Daoy (cell line): ENCODE data around the gene ZNF492. TPM values are rescaled to one million over a fixed set of nuclear protein-coding genes. Genes with fewer than 3 reads are reported as not detected.
"Not testable (repeated sequence)": the region's sequence is repeated elsewhere in the genome, so short reads cannot be mapped to it uniquely, and the experiment has no call there.

Source experiments
- DNase-seq: peaks from one replicate; pipeline ENCODE4 v3.0.0-alpha.2; 2015; ENCODE audit warnings: low read depth
- total RNA-seq: library from RNA; depleted of rRNA; stranded (reverse); fragments of >200 nt; shearing (Covaris generic); gene quantifications from 2 replicates; pipeline ENCODE4 v1.2.3, GENCODE V29; 2014; rRNA removed

The ZNF492 gene
- total RNA-seq, 1 experiment from 2014 or later: 1.1 TPM

DNA sequence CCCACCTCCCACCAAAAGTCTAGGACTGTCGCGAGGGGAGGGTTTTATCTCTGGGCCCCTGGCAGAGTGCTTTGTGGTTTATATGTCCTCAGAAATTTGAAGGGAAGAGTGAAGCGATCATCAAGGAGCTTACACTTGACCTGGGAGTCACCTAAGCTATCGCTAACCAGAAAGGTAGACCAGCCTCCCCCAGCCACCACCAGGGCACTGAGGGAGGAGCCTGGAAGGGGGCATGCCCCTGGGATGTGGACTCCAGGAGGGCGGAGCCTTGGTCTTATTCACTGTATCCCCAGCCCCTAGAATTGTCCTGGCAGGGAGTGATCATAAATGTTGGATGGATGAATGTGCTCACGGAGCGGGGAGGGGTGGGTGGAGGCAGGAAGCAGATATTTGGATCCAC lies 16.9 kb upstream of the ZNF492 start:
- DNase-seq: not testable (repeated sequence)

DNA sequence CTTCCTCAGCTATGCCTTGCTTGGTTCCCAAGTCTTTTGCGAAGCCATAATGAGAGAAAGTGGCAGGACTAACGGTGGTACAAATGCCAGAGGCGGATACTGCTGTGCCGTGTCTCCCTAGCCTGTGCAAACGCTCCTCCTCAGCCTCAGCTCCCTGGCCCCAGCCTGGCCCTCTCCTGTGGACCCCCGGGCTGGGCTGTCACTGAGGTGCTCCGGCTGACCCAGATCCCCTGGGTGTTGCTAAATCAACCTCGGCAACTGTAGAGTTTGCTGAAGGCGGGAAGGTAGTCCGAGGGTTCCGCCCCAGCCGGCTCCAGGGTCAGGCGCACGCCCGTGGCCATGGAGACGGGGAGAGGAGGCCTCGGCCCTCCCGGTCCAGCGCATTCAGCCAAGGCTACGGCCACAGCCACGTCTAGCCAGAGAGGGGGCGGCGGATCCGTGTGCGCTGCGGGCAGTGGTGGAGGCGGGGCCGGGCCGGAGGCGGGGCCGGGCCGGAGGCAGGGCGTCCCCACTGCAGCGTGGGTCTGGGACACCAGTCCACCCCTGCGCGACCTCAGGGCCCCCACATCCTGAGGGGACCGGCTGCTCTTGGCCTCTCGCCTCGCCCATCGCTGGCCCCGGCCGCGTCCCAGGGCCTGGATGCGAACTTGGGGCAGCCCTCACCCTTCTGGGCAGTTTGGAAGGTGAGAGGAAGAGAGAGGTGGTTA lies 16.4 kb upstream of the ZNF492 start:
- no peak for DNase-seq

DNA sequence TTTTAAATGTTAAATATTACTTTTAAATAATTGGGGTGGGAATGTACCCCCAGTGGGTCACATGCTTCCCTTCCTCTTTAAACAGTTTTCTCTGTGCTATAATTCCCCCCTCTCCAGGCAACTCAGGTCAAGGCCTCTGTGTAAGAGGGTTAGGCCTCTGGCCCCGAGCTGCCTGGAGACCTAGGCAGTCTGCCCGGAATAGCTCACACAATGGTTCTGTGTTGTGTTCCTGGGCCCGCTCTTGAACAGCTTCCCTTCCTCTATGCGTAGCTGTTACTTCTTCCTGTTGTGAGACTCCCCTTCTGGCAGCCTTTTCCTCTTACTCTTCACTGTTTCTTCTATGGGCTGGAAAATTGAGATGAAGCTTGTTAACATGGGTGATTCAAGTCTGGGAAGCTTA lies 14.8 kb upstream of the ZNF492 start:
- DNase-seq: no peak

- DNase-seq: no peak
Observed at GRCh38 chr19:22619932-22620331, 14.2 kb upstream of the ZNF492 start.

- no peak for DNase-seq
Observed at GRCh38 chr19:22620401-22620800, 13.7 kb upstream of the ZNF492 start.

DNA sequence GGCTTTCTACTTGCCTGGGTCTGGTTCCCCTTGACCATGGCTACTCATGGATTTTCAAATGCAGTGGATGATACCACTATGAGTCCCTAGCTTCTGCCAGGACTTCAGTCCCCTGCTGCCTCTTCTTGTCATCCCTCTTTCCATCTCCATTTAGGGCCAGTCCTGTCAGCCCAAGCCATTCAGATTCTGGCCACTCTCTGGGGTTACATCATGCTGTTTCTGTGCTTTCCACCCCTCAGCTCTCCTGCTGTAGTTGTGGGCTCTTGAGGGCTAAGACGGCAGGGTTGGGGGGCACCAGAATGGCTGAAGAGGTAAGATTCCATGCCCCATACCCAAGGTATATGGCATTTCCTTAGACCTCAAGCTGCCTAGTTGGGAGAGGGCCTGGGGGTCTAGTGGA lies 13.2 kb upstream of the ZNF492 start:
- no peak for DNase-seq

- no peak for DNase-seq
Observed at GRCh38 chr19:22622020-22622419, 12.1 kb upstream of the ZNF492 start.

DNA sequence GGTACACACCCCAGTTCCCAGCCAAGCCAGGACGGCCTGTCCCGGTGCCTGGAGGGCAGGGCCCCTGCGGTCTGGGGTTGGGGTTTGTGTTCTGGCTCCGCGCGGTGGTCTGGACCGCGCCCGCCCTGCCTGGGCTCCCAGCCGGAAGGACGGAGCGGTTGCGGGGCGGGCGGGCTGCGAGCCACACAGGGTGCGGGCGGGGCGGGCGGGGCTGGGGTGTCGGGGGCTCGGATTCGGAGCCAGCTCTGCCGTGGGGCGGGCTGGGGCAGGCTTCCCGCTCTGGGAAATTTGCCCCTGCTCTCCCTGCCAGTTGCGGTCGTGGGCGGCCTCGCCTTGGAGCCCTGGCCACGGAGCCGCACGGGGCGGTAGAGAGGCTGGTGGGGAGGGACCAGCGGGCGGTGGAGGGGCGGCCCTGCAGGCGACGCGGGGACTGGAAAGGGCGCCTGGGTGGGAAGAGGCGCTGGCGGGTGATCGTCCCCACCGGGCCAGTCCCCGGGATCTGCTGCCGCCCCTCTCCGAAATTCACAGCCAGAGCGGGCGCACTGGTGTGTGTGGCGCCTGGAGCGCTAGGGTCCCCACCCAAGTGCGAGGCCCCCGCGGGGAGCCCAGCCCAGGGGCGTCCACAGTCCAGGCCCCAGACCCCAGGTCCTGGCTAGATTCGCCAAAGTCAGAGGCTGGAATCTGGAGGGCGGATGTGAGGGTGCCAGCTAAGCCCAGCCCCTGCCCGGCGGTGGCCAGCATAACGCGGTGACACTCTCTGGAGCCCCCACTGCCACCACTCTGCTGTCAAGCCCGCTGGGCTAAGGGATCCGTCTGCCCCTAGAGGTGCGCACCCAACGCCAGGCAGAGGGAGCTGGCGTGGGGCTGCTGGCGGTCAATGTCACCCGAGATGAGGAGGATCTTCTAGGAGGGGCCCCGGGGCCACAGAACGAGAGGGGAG lies 11.0 kb upstream of the ZNF492 start:
- DNase-seq: no peak

DNA sequence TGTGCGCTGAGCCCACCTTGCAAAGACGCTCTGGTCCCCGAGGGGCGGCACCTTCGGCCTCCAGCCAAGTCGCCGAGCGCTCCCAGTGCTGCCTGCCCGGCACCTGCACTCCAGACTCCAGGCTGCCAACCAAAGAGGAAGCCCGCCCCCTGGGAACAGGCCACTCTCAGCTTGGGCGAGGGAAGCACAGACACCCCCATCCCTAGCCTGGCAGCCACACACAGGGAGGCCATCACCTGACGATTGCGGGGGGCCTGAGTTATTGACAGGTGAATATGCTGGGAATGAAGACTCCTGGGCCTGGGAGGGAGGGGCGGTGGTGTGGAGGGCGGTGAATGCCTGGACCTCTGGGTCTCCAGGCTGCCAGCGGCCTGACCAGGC lies 10.3 kb upstream of the ZNF492 start:
- DNase-seq: no peak

GRCh38 chr19:22625266-22626035 lies 8.7 kb upstream of the ZNF492 start:
- no peak for DNase-seq

DNA sequence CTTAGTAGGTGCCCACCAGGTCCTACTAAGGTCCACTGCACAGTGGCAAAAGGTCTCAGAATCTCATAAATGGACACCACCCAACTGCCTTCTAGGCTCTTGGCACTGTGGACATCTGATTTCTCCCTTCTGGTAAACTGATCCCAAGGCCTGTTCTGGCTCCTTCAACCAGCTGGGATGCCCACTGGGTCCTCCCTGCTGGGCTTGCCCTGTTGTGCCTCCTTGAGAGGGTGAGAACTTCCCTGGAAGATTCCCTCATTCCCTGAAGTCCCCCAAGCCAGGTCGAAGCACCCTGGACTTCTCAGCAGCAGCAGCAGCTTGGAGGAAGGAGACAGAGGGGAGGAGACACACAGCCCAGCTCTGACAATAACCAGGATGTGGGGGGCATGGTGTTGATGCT lies 6.6 kb upstream of the ZNF492 start:
- no peak for DNase-seq

GRCh38 chr19:22628401-22628800 lies 5.7 kb upstream of the ZNF492 start:
- no peak for DNase-seq

DNA sequence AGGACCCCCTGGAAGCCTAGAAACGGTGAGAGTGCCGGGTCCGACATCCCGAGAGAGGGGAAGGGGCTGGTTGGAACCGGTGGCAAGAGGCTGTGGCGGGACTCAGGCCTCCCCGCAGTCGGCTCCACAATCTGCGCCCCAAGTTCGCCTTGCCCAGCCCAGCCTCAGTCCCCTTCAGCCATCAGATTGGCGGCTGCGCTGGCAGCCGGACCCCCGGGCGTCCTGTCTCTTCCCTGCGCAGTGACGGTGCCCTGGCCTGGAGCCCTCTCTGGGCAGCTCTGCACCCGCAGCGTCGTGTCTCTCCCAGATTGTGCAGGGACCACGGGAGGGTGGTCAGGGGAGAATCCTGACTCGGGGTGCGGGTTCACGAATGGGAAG lies 315 bp downstream of the ZNF492 start:
- DNase-seq: peak; percentile 3

- not testable (repeated sequence) for DNase-seq
Observed at GRCh38 chr19:22685493-22685892, 51.4 kb downstream of the ZNF492 start.

DNA sequence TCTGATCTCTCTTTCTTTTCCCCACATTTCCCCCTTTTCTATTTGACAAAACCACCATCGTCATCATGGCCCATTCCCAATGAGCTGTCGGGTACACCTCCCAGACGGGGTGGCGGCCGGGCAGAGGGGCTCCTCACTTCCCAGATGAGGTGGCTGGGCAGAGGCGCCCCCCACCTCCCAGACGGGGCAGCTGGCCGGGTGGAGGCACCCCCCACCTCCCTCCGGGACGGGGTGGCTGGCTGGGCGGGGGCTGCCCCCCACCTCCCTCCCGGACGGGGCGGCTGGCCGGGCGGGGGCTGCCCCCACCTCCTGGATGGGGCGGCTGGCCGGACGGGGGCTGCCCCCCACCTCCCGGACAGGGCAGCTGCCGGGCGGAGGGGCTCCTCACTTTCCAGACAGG lies 68.5 kb downstream of the ZNF492 start:
- DNase-seq: not testable (repeated sequence)

DNA sequence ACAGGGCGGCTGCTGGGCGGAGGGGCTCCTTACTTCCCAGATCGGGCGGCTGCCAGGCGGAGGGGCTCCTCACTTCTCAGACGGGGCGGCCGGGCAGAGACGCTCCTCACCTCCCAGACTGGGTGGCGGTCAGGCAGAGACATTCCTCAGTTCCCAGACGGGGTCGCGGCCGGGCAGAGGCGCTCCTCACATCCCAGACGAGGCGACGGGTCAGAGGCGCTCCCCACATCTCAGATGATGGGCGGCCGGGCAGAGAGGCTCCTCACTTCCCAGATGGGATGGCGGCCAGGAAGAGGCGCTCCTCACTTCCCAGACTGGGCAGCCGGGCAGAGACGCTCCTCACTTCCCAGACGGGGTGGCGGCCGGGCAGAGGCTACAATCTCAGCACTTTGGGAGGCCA lies 69.0 kb downstream of the ZNF492 start:
- DNase-seq: not testable (repeated sequence)

DNA sequence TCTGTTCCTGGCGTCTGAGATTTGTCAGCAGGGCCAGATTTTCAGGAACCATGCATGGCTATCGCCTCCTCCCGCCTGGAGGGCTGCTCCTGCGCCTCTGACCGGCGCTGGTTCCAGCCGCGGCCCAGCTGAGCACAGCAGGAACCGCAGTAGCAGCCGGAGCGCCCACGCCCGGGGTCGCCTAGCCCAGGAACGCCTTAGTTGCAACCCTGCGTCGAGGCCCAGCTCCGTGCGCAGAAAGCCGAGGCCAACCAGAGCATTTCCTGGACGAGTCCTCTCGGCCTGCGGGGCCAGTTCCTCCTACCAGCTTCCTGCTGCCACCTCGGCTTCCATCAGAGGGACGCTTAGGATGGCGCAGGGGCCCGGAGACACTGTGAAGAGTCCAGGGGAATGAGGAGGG lies 74.9 kb downstream of the ZNF492 start:
- no peak for DNase-seq

Other genes starting within 250 kb of the ZNF492 start
- gene ZNF98, start 212.0 kb upstream of the ZNF492 start, total RNA-seq: 3.7 and 7.2 TPM in 2 replicates
- gene ZNF99, start 149.8 kb downstream of the ZNF492 start, total RNA-seq: not detected in 2 replicates
- not detected in 2 replicates for gene ZNF723, start 198.0 kb downstream of the ZNF492 start, total RNA-seq